Retinal pigment epithelial cell (primary cell): ENCODE measurements around the gene GNG4.

ENCODE experiments used
- DNase-seq: peaks from one replicate; pipeline ENCODE4 v3.0.0-alpha.2; 2010; ENCODE audit warnings: low read depth
- H3K4me3 ChIP-seq: 2 replicates; pipeline ENCODE4 v1.5.1; 2011; ENCODE audit warnings: mild to moderate bottlenecking, low read length, control low read depth, moderate library complexity
- CTCF ChIP-seq: conservative IDR thresholded peaks from 2 replicates; pipeline ENCODE4 v1.5.1; 2011; ENCODE audit warnings: low read depth, low read length, control low read depth, inconsistent platforms

The GNG4 gene

GRCh38 chr1:235503403-235504121 lies 146.0 kb downstream of the GNG4 start:
- DNase-seq, result no peak
- no peak for TF ChIP-seq CTCF
- peak overlapping the region; percentile 88 for H3K4me3 ChIP-seq

- peak overlapping the region; percentile 88 for H3K4me3 ChIP-seq
- DNase-seq, result no peak
- TF ChIP-seq CTCF, result no peak
Observed at GRCh38 chr1:235502601-235503402, 146.8 kb downstream of the GNG4 start.

GRCh38 chr1:235500971-235501540 lies 148.5 kb downstream of the GNG4 start:
- no peak for DNase-seq
- TF ChIP-seq CTCF, result no peak
- H3K4me3 ChIP-seq, result no peak overlapping the region
